ENCODE measurements around the gene FBXL15. TPM values are rescaled to one million over a fixed set of nuclear protein-coding genes. Genes with fewer than 3 reads are reported as not detected.

Gene FBXL15
- total RNA-seq, 1 experiment from 2014 or later, result 24.6 TPM

GRCh38 chr10:102399217-102400021 lies 21.2 kb upstream of the FBXL15 start (continued):
- TF ChIP-seq MXD4 (CRISPR knock-in tag; IDR thresholded peaks at IDR 0.05; ENCODE audit: borderline replicate concordance) (no peak), CREM (CRISPR knock-in tag; IDR thresholded peaks at IDR 0.05) (peak; percentile 74; the same call in 1 of the 2 replicates), ZNF423 (CRISPR knock-in tag; IDR thresholded peaks at IDR 0.05) (peak; percentile 95), PRDM15 (CRISPR knock-in tag; IDR thresholded peaks at IDR 0.05) (no peak), ZBTB21 (CRISPR knock-in tag; IDR thresholded peaks at IDR 0.05; ENCODE audit: borderline replicate concordance) (peak; percentile 89), KAT7 (CRISPR knock-in tag; IDR thresholded peaks at IDR 0.05; ENCODE audit: borderline replicate concordance) (peak; percentile 60; the same call in 1 of the 2 replicates), E2F5 (CRISPR knock-in tag; IDR thresholded peaks at IDR 0.05) (peak; percentile 92), SP1 (CRISPR knock-in tag; conservative IDR thresholded peaks at IDR 0.05) (peak; percentile 75), ZNF232 (CRISPR knock-in tag; IDR thresholded peaks at IDR 0.05) (0 out of 2 replicates have a peak, but pooled peaks have one; percentile 60), FOXK1 (CRISPR knock-in tag; IDR thresholded peaks at IDR 0.05) (peak; percentile 83), HMGXB4 (CRISPR knock-in tag; IDR thresholded peaks at IDR 0.05) (peak; percentile 100), CBFB (CRISPR knock-in tag; IDR thresholded peaks at IDR 0.05; ENCODE audit: low read depth) (0 out of 2 replicates have a peak, but pooled peaks have one; percentile 72), ETV6 (CRISPR knock-in tag; IDR thresholded peaks at IDR 0.05) (peak; percentile 92), RELA (CRISPR knock-in tag; IDR thresholded peaks at IDR 0.05; ENCODE audit: borderline replicate concordance) (0 out of 2 replicates have a peak, but pooled peaks have one; percentile 62), ZNF281 (CRISPR knock-in tag; IDR thresholded peaks at IDR 0.05) (no peak), MYBL2 (CRISPR knock-in tag; IDR thresholded peaks at IDR 0.05) (peak; percentile 43; the same call in 1 of the 2 replicates), EMX1 (CRISPR knock-in tag; IDR thresholded peaks at IDR 0.05) (no peak), MAX (CRISPR knock-in tag; IDR thresholded peaks at IDR 0.05) (peak; percentile 90), SMAD3 (CRISPR knock-in tag; IDR thresholded peaks at IDR 0.05; ENCODE audit: borderline replicate concordance) (0 out of 2 replicates have a peak, but pooled peaks have one; percentile 71)

Data from WTC11 (cell line).